UCSD-AML1 (cell line): Measurements from ENCODE around the gene CBLL1.

Experiments used
- DNase-seq: peaks from one replicate; lab custom pipeline; 2025; ENCODE audit not compliant: unreplicated experiment; lab: John Stamatoyannopoulos, UW

Gene CBLL1, protein sequence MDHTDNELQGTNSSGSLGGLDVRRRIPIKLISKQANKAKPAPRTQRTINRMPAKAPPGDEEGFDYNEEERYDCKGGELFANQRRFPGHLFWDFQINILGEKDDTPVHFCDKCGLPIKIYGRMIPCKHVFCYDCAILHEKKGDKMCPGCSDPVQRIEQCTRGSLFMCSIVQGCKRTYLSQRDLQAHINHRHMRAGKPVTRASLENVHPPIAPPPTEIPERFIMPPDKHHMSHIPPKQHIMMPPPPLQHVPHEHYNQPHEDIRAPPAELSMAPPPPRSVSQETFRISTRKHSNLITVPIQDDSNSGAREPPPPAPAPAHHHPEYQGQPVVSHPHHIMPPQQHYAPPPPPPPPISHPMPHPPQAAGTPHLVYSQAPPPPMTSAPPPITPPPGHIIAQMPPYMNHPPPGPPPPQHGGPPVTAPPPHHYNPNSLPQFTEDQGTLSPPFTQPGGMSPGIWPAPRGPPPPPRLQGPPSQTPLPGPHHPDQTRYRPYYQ

DNA sequence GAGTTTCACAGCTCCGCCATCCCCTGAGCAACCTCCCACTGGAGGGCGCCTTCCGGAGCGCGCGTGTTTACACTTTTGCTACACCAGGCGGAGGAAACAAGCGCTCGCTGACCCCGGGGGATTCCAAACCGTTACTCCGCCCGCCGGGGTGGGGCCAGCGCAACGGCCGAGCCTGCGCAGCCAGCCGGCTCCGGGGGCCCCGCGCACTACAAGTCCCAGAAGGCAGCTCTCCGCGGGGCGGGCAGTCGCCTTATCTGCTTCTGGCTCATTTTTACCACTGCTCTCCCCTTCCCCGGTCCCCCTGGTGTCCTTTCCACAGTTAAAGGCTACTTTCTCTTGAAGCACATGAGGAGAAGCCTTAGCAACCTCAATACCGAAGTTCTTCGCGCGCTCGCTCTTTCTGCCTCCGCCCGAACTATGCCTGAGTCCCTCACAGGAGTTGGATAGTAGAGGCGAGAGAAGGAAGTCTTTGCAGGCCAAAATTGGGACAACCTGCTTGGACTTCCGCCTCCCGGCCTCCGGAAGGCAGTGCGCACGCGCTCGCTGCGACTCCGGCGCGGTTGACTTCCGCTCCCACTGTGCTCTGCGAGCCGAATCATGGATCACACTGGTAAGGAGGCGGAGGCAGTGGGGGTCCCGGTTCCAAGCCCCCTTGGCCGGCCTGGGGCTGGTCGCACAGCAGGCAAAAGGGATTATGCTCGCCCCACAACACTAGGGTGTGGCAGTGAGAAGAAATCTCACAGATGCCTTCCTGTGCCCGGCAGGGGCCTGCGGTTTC lies at the start of gene CBLL1:
Gene CBLL1 (plus strand): TSS at position 576 of the 778 bp plus-strand sequence. CDS start 22 bp downstream, at position 598.
- DNase-seq = peak; percentile 92

- DNase-seq = no peak
Observed at GRCh38 chr7:107694386-107694785, 49.6 kb upstream of the CBLL1 start.

DNA sequence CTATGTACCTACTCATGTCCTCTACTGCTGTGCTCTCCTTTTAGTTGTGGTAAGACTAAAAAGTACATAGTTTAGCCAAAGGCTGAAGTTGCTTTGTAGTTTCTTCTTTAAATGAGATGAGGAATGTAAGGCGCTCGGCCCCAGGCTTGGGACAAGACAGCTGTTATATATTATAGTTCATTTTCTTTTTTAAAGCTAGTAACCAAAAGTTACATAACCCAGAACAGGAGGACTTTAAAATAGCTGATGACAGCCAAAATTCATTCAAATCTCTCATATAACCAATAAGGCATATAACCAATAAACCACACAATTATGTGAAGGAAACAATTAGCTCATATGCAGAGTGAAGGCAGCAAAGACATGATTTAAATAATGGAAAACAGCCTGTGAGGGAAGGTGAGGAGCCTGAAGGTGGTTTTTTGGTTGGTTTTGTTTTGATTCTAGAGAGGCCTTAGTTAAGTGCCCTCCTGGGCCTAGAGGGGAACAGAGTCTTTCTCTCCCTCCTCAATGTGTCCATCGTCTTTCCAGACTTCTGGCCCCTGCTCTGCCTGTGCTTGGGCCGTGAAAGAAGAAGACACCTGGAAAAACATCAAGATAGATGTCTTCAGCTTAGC lies 47.5 kb upstream of the CBLL1 start:
- DNase-seq = no peak

DNA sequence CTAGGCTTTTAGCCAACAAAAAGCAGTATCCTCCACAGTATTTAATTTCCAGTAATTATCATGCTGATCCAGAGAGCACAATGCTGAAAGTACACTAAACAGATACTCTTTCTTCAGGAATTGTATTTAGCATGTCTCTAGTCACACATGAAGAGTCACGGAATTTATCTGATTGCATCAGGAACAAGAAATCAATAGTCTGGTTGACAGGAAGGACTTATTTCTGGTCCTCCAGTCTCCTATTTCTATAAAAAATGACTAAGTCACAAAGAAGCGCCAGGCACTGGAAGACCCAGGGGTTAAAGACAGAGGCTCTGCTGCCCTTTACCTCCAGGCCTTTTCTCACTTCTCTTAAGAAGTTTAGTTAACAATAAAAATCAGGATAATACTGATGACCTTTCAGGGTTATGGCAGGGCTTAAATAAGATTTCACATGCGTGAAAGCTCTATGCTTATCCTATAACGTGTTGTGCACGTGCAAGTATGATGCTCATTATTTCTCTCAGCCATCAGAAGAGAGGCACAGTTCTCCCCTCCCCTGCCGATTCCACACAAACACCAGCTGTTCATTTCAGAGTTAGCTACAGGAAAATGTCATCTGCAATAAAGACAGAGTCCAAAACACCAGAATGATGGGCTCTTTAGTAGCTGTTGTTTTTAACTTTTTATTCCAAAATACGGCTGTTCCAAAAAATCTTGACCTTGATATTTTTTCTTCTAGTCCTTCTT lies 46.5 kb upstream of the CBLL1 start:
- no peak for DNase-seq

DNA sequence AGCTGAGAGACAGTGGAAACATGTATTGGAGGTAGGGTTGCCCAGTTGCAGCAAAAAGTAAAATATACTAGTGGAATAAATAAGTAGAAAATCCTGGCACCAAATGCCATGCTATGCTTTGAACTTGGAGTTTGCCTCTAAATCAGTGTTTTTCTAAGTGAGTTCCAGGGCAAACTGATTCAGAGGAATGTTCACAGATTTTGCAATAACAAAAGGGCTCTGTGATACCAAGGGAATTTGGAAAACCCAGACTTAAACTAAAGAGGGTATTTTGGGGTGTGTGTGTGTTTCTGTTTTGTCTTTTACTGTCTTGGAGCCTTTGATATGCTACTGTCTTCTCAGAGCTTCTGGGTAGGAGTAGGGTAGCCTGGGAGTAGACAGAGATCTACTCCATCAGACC lies 43.4 kb upstream of the CBLL1 start:
- DNase-seq = no peak

DNA sequence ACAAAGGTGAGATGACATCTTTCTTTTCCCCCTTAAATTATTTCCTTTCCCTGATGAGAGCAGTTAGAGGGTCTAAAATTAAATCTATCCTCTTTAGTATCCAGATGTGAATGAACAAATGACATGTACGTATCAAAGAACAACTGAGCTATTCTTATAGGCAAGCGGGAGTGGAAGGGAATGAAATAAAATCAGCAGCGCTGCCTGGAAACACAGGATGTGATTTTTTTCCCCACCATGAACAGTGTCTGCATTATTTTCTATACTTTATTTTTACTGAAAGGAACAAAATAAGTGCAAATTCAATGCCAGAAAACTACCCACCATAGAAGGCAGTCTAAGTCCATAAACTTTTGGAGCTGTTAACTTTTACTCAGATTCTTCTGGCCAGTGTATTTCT lies 42.8 kb upstream of the CBLL1 start:
- no peak for DNase-seq

DNA sequence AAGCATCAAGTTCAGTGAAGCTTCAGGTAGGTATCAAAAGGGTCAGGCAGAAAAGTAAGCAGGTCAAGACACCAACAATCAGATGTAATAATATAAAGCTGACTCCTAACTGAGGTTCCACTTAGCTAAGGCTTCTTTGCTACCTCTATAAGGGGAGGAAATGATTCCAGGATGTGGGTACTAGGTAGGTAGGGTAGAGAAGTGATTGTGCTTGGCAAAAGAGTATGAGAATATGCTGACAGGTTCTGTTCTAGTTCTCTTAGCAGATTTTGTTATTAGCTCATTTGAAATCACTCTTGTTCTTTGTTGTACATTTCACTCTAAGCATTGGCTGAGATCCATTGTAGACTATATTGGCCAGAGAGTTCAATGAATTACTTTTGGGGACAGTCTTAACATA lies 40.7 kb upstream of the CBLL1 start:
- no peak for DNase-seq

- DNase-seq = no peak
Observed at GRCh38 chr7:107703872-107704271, 40.1 kb upstream of the CBLL1 start.

- DNase-seq = no peak
Observed at GRCh38 chr7:107708956-107709355, 35.0 kb upstream of the CBLL1 start.

DNA sequence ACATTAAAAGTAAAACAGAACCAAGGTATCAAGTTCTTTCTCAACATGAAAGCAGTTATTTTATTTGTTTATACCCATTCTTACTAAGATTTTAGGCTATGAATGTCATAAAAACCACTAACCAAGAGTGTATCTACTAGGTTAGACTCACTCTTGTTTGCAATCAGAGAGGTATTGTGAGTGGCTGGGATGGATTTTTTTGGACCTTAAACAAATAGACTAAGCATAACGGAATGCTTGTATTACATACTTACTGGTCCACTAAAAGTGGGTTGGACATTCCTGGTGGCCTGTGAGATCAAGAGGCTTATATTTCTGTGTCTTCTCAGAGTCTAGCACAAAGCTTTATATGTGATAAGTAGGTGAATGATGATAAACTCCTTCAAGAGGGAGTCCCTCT lies 32.6 kb upstream of the CBLL1 start:
- no peak for DNase-seq

- DNase-seq = no peak
Observed at GRCh38 chr7:107712025-107712424, 31.9 kb upstream of the CBLL1 start.

DNA sequence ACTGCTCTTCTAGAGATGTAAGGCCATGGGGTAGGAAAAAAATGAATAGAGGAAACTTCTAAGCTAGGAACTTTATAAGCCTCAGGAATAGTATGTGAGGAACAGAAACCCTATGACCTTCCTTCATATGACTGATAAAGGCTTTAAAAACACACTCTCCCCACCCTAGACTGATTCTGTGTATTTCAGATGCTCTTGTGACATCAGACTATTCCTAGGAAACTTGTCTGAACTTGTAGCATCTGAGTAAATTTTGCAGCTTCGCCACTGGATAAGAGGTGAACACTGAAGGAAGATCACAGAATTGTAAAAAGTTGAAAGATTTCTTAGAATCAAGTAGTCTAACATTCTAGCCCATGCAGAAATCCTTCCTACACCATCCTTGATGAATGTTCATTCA lies 31.0 kb upstream of the CBLL1 start:
- DNase-seq = no peak

DNA sequence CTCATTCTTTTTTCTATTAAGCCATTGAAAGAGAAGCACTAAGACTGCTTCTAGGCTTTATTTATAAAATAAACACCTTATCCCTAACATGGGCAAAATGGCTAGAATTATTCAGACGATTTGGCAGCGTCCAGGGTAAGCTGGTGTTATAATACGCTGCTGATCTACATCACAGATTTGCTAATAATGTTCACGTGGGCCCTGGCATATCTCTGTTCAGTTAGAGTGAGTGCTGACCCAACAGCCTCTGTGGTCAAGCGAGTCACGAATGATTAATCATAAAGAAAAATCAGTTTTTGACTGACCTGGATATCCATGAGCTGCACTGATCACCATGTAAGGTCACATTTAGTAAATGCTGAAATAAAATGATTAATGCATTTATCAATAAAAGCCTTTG lies 28.4 kb upstream of the CBLL1 start:
- DNase-seq = no peak

DNA sequence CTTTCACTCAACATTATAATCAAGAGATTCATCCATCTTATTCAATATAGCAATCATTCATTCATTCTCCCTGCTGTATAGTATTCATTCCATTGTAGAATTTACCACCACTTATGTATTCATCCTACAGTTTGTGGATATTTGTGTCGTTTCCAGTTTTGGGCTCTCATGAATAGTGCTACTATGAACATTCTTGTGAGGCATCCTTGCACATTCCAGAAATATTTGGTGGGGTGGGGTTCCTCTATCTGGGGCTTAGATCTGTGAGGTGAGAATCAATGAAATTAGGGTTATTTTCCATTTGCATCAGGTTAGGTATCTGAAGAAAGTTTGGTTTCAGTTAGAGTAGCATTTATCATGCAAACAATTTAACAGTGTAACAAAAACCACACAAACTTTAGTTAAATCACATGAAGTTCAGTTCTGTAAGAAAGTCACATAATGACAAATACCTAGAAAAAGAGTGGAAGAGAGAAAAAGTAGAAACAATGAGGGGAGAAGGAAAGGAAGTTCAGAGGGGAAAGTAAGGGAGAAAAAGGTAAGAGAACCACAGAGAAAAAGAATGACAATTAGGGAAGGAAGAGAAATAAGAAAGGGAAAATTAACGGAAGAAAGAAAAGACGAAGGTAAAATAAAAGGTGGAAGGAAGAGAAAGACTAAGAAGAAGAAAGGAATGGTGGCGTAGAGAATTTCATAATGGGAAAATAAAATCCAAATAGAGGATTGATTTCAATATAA lies 25.3 kb upstream of the CBLL1 start:
- no peak for DNase-seq

- DNase-seq = no peak
Observed at GRCh38 chr7:107721286-107721685, 22.7 kb upstream of the CBLL1 start.

GRCh38 chr7:107723255-107723654 lies 20.7 kb upstream of the CBLL1 start:
- no peak for DNase-seq

DNA sequence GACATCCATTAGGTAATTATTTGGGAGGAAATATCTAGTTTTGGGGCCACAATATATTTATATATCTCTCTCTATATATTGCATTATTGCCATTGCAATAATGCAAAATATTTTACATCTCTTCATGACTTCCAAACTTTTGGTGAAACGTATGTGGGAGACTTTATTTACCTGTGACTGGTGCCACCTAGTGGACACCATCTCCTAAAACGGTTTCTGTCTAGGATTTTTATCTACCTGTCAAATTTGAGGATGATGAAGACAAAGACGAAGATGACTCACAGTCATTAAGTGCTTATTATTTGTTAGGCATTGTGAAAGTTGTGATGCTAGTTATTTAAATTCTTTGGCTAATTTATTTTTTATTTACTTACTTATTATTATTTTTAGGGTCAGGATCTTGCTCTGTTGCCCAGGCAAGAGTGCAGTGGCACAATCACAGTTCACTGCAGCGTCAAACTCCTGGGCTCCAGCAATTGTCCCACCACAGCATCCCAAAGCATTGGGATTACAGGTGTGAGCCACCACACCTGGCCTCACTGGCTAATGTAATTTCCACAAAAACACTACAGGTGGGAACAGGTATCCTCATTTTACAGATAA lies 18.7 kb upstream of the CBLL1 start:
- no peak for DNase-seq

DNA sequence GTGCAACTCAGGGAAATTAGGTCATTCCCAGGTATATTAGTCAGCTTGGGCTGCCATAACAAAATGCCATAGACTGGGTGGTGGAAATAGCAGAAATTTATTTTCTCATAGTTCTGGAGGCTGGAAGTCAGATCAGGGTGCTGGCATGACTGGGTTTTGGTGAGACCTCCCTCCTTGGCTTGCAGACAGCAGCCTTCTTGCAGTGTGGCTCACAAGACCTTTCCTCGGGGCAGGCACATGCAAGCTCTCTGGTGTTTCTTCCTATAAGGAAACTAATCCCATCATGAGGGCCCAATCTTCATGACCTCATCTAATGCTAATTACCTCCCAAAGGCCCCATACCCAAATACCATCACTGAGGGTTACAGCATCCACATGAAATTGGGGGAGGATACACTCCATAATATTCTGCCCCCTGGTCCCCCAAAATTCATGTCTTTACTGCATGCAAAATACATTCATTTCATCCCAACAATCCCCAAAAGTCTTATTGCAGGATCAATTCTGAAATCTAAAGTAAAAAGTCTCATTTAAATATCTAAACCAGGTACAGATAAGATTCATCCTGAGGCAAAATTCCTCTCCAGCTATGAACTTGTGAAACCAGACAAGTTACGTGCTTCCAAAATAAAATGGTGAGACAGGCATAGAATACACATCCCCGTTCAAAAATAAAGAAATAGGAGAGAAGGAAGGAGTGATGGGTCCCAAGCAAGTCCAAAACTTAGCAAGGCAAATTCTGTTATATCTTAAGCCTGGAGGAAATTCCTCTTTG lies 17.4 kb upstream of the CBLL1 start:
- DNase-seq = no peak

GRCh38 chr7:107728276-107728675 lies 15.7 kb upstream of the CBLL1 start:
- DNase-seq = no peak
